K562 (cell line): ENCODE data around the gene CD164L2. TPM values are rescaled to one million over a fixed set of nuclear protein-coding genes. Genes with fewer than 3 reads are reported as not detected.

Experiments
- EHMT2 ChIP-seq: fragments of 450-650 bp; IDR thresholded peaks from 2 replicates; pipeline ENCODE4 v1.6.1; 2018; ENCODE audit warnings: antibody characterized with exemption
- EP300 ChIP-seq: IDR thresholded peaks from 2 replicates; pipeline ENCODE4 v1.6.1; 2012; ENCODE audit warnings: low read length, improper control_type of control experiment
- ETV5 ChIP-seq: sonication (generic); formaldehyde crosslinking; IDR thresholded peaks from 2 replicates; pipeline ENCODE4 v1.4.0; 2020; ENCODE audit warnings: low read depth, mild to moderate bottlenecking, missing genetic modification reagents
- GABPA ChIP-seq: fragments of 200-800 bp; sonication (Bioruptor generic); conservative IDR thresholded peaks from 2 replicates; pipeline ENCODE4 v1.6.1; 2016; ENCODE audit warnings: low read depth, missing genetic modification characterization, missing compliant biosample characterization
- HDAC2 ChIP-seq: fragments of 450-650 bp; IDR thresholded peaks from 2 replicates; pipeline ENCODE4 v1.6.1; 2016; ENCODE audit warnings: mild to moderate bottlenecking
- KHSRP ChIP-seq: fragments of 450-650 bp; IDR thresholded peaks from 2 replicates; pipeline ENCODE4 v1.6.1; 2017
- L3MBTL2 ChIP-seq: fragments of 450-650 bp; IDR thresholded peaks from 2 replicates; pipeline ENCODE4 v1.6.1; 2016; ENCODE audit warnings: mild to moderate bottlenecking, moderate library complexity
- LCOR ChIP-seq: sonication (generic); formaldehyde crosslinking; IDR thresholded peaks from 2 replicates; pipeline ENCODE4 v1.8.0; 2022; ENCODE audit warnings: mild to moderate bottlenecking, missing genetic modification reagents
- MIER1 ChIP-seq: fragments of 450-650 bp; IDR thresholded peaks from 2 replicates; pipeline ENCODE4 v1.6.1; 2016; ENCODE audit warnings: antibody characterized with exemption, mild to moderate bottlenecking, low read depth
- NBN ChIP-seq: fragments of 450-650 bp; IDR thresholded peaks from 2 replicates; pipeline ENCODE4 v1.6.1; 2016; ENCODE audit warnings: low read depth, mild to moderate bottlenecking
- PHB ChIP-seq: fragments of 250-450 bp; sonication (Bioruptor Pico); IDR thresholded peaks from 2 replicates; pipeline ENCODE4 v1.5.0; 2021
- PTRF ChIP-seq: fragments of 450-650 bp; IDR thresholded peaks from 2 replicates; pipeline ENCODE4 v1.6.1; 2016; ENCODE audit warnings: mild to moderate bottlenecking, missing genetic modification characterization, missing compliant biosample characterization
- RUNX1 ChIP-seq: sonication (generic); IDR thresholded peaks from 2 replicates; pipeline ENCODE4 v1.6.1; 2016; ENCODE audit warnings: antibody characterized with exemption, low read depth
- SMC3 ChIP-seq: conservative IDR thresholded peaks from 2 replicates; pipeline ENCODE4 v1.6.1; 2011; ENCODE audit warnings: low read depth, low read length, improper control_type of control experiment; ENCODE audit not compliant: insufficient read depth
- TSC22D4 ChIP-seq: fragments of 450-650 bp; IDR thresholded peaks from 2 replicates; pipeline ENCODE4 v1.6.1; 2016; ENCODE audit warnings: missing genetic modification characterization, missing biosample characterization, control low read depth
- ZNF174 ChIP-seq: fragments of 250-450 bp; sonication (Bioruptor Pico); IDR thresholded peaks from 2 replicates; pipeline ENCODE4 v1.4.0; 2020; ENCODE audit warnings: mild to moderate bottlenecking
- ZNF23 ChIP-seq: fragments of 250-450 bp; sonication (Bioruptor Pico); IDR thresholded peaks from 2 replicates; pipeline ENCODE4 v1.4.0; 2020; ENCODE audit warnings: mild to moderate bottlenecking
- ZNF717 ChIP-seq: fragments of 250-450 bp; sonication (Bioruptor Pico); IDR thresholded peaks from 2 replicates; pipeline ENCODE4 v1.5.0; 2021
- ZZZ3 ChIP-seq: fragments of 450-650 bp; IDR thresholded peaks from 2 replicates; pipeline ENCODE4 v1.6.1; 2016; ENCODE audit warnings: antibody characterized with exemption, mild to moderate bottlenecking, moderate library complexity
- polyA plus RNA-seq, 8 experiments: library from polyadenylated mRNA; depleted of rRNA in 4 of 8; stranded (reverse) in 5 of 8; unstranded in 3 of 8; fragments of >200 nt; fragmentation: Nextera tagmentation in 2 of 8; fragmentation: Illumina TruSeq in 1 of 8; extraction: Ambion mirVana in 2 of 8; extraction: Trizol in 1 of 8; gene quantifications; 2 replicates each; pipeline versions ENCODE4 v1.2.1 to v1.2.3, GENCODE V29; 2011 to 2014; ENCODE audit warnings: inconsistent platforms in 1 of 8, missing spikeins in 1 of 8
- total RNA-seq, 7 experiments: library from RNA; depleted of rRNA in 6 of 7; stranded (reverse); fragments of >200 nt in 6 of 7; fragmentation: Illumina TruSeq in 2 of 7; extraction: Trizol in 2 of 7; gene quantifications; 2 replicates each; pipeline versions ENCODE4 v1.2.1 to v1.2.3, GENCODE V29; 2011 to 2021; ENCODE audit warnings: low replicate concordance in 1 of 7
- TF ChIP-seq, protein P1 (sequence below): conservative IDR thresholded peaks from 2 replicates; pipeline ENCODE4 v1.6.1; 2011; ENCODE audit warnings: low read depth, mild to moderate bottlenecking, low read length; ENCODE audit not compliant: control insufficient read depth
- TF ChIP-seq, protein P2 (sequence below), 2 experiments: fragments of 200-800 bp in 1 of 2; sonication (Bioruptor generic) in 1 of 2; sonication (generic) in 1 of 2; formaldehyde crosslinking in 1 of 2; IDR thresholded peaks in 1 of 2; conservative IDR thresholded peaks in 1 of 2; 2 replicates each; pipeline versions ENCODE4 v1.5.0 to v1.6.1; 2016 to 2020; ENCODE audit warnings: missing compliant biosample characterization in 1 of 2, missing genetic modification characterization in 1 of 2, missing genetic modification reagents in 1 of 2
- TF ChIP-seq, protein P3 (sequence below), 2 experiments: fragments of 450-650 bp; IDR thresholded peaks; 2 replicates each; pipeline ENCODE4 v1.6.1; 2018; ENCODE audit warnings: mild to moderate bottlenecking in 2 of 2, low read depth in 1 of 2; ENCODE audit not compliant: partially characterized antibody in 2 of 2
- TF ChIP-seq, protein P4 (sequence below): sonication (generic); formaldehyde crosslinking; IDR thresholded peaks from 2 replicates; pipeline ENCODE4 v1.8.0; 2022; ENCODE audit warnings: missing genetic modification reagents, mild to moderate bottlenecking, moderate library complexity, borderline replicate concordance

CD164L2 gene
- total and polyA plus RNA-seq, 9 of the 15 experiments (the other 6 are each of a cell fraction or from before 2014, with no cell fraction given): 0.08 to 0.92 (median 0.38) TPM; not detected in 1

DNA sequence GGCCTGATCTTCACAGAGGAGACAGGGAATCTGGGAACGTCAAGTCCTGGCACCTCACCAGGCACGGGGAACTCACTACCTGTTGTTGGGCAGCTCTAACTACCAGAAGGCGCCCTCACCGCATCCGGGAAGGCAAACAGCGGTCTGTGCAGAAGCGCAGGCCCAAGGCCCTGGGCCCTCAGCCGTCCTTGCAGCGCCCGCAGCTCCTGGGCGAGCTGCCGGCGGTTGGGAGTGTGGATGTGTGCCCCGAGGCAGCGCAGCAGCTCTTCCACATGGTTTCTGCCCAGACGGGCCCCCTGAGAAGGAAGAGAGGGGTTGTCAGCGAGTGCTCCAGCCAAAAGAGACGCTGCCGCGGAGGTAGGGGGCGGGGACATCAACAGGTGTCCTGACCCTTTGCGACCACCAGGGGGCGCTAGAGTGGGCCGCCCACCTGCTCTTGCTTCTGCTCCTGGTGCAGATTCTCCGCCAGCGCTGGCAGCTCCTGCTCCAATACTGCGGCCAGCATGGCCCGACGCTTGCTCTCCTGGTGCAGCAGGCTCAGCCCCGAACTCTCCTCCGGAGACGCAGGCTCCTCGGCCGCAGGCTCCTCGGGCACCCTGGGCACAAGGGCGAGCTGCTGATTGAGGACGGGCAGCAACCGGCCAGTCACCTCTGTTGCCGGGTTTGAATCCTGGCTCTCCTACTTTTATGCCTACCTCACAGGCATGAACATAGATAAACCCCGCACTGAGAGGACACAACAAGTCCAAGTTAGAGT is 25.7 kb downstream of the CD164L2 start (continued):
- TF ChIP-seq RUNX1 (no peak), SMC3 (peak; percentile 73), L3MBTL2 (peak; percentile 61), LCOR (CRISPR knock-in tag) (no peak), PHB (CRISPR knock-in tag) (no peak), KHSRP (no peak), PTRF (tag) (no peak), ETV5 (no peak), ZNF174 (CRISPR knock-in tag) (no peak), EHMT2 (no peak), NBN (no peak), HDAC2 (no peak), ZZZ3 (no peak), GABPA (no peak), EP300 (no peak), ZNF23 (no peak), ZNF717 (CRISPR knock-in tag) (no peak), MIER1 (no peak), TSC22D4 (tag) (no peak)
- TF ChIP-seq, protein P1, sequence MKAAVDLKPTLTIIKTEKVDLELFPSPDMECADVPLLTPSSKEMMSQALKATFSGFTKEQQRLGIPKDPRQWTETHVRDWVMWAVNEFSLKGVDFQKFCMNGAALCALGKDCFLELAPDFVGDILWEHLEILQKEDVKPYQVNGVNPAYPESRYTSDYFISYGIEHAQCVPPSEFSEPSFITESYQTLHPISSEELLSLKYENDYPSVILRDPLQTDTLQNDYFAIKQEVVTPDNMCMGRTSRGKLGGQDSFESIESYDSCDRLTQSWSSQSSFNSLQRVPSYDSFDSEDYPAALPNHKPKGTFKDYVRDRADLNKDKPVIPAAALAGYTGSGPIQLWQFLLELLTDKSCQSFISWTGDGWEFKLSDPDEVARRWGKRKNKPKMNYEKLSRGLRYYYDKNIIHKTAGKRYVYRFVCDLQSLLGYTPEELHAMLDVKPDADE: no peak
- TF ChIP-seq, protein P2, sequence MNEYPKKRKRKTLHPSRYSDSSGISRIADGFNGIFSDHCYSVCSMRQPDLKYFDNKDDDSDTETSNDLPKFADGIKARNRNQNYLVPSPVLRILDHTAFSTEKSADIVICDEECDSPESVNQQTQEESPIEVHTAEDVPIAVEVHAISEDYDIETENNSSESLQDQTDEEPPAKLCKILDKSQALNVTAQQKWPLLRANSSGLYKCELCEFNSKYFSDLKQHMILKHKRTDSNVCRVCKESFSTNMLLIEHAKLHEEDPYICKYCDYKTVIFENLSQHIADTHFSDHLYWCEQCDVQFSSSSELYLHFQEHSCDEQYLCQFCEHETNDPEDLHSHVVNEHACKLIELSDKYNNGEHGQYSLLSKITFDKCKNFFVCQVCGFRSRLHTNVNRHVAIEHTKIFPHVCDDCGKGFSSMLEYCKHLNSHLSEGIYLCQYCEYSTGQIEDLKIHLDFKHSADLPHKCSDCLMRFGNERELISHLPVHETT (CRISPR knock-in tag; conservative IDR thresholded peaks at IDR 0.05 in 1 of 2, IDR thresholded peaks at IDR 0.05 in 1 of 2): no peak
- TF ChIP-seq, protein P3, sequence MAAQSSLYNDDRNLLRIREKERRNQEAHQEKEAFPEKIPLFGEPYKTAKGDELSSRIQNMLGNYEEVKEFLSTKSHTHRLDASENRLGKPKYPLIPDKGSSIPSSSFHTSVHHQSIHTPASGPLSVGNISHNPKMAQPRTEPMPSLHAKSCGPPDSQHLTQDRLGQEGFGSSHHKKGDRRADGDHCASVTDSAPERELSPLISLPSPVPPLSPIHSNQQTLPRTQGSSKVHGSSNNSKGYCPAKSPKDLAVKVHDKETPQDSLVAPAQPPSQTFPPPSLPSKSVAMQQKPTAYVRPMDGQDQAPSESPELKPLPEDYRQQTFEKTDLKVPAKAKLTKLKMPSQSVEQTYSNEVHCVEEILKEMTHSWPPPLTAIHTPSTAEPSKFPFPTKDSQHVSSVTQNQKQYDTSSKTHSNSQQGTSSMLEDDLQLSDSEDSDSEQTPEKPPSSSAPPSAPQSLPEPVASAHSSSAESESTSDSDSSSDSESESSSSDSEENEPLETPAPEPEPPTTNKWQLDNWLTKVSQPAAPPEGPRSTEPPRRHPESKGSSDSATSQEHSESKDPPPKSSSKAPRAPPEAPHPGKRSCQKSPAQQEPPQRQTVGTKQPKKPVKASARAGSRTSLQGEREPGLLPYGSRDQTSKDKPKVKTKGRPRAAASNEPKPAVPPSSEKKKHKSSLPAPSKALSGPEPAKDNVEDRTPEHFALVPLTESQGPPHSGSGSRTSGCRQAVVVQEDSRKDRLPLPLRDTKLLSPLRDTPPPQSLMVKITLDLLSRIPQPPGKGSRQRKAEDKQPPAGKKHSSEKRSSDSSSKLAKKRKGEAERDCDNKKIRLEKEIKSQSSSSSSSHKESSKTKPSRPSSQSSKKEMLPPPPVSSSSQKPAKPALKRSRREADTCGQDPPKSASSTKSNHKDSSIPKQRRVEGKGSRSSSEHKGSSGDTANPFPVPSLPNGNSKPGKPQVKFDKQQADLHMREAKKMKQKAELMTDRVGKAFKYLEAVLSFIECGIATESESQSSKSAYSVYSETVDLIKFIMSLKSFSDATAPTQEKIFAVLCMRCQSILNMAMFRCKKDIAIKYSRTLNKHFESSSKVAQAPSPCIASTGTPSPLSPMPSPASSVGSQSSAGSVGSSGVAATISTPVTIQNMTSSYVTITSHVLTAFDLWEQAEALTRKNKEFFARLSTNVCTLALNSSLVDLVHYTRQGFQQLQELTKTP (IDR thresholded peaks at IDR 0.05; ENCODE audit: low read depth in 1 of 2, partially characterized antibody in 2 of 2): no peak
- TF ChIP-seq, protein P4, sequence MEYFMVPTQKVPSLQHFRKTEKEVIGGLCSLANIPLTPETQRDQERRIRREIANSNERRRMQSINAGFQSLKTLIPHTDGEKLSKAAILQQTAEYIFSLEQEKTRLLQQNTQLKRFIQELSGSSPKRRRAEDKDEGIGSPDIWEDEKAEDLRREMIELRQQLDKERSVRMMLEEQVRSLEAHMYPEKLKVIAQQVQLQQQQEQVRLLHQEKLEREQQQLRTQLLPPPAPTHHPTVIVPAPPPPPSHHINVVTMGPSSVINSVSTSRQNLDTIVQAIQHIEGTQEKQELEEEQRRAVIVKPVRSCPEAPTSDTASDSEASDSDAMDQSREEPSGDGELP (CRISPR knock-in tag): peak; percentile 78; the same call in 1 of the 2 replicates
